Measurements from ENCODE around the gene ATF5. TPM values are rescaled to one million over a fixed set of nuclear protein-coding genes. Genes with fewer than 3 reads are reported as not detected.

Gene ATF5
- total and polyA plus RNA-seq, 2 donors (not counting 1 experiment from before 2014, with no cell fraction given), result 9.0 to 37.6 TPM

- intact Hi-C loops (cut with micrococcal nuclease), result no loop called here
- Histone ChIP-seq H3K79me2 (ENCODE audit: control insufficient read depth, insufficient read depth, low read length) (peaks cover 4% of the 10 kb centered on the region), H3K4me3 (ENCODE audit: control extremely low read depth in 1 of 5, extremely low read depth in 1 of 5, insufficient read depth in 1 of 5, low read depth in 2 of 5, low read length in 4 of 5) (no peak overlapping the region), H3K4me2 (replicated peaks; ENCODE audit: low read depth, low read length, poor library complexity, severe bottlenecking) (peak overlapping the region; percentile 94), H3K4me1 (ENCODE audit: control insufficient read depth in 2 of 2, insufficient read depth in 2 of 2, low read length in 2 of 2) (peaks cover 30 to 48% of the 10 kb centered on the region in 2 donors), H3K9ac (ENCODE audit: low read length) (no peak overlapping the region), H4K20me1 (ENCODE audit: control insufficient read depth, insufficient read depth, low read length, poor library complexity, severe bottlenecking) (no peaks in the 10 kb centered on the region), H2AFZ (ENCODE audit: insufficient read depth, low read depth, low read length, poor library complexity, severe bottlenecking) (no peak overlapping the region), H3K36me3 (replicated peaks in 1 of 2; ENCODE audit: control extremely low read depth in 1 of 2, control insufficient read depth in 1 of 2, extremely low read depth in 1 of 2, insufficient read depth in 2 of 2, low read length in 1 of 2) (no peaks in the 10 kb centered on the region), H3K9me3 (ENCODE audit: control extremely low read depth in 1 of 3, control insufficient read depth in 2 of 3, insufficient read depth in 1 of 3, low read length in 2 of 3) (no peaks in the 10 kb centered on the region), H3K27ac (ENCODE audit: low read length in 2 of 2) (no peak overlapping the region), H3K27me3 (replicated peaks in 1 of 4; ENCODE audit: control extremely low read depth in 1 of 4, control insufficient read depth in 3 of 4, insufficient read depth in 4 of 4, low read length in 3 of 4) (no peaks in the 10 kb centered on the region)
- Mint-ChIP-seq H3K27ac (peak overlapping the region; percentile 61), H3K4me3 (peak overlapping the region; percentile 37), H3K9me3 (ENCODE audit: insufficient read depth) (no peaks in the 10 kb centered on the region), H3K4me1 (peaks cover 50% of the 10 kb centered on the region), H3K27me3 (no peaks in the 10 kb centered on the region)
- TF ChIP-seq EZH2 (IDR thresholded peaks at IDR 0.05; ENCODE audit: borderline replicate concordance, insufficient read depth, low read depth, low read length, poor library complexity, severe bottlenecking) (no peak), CTCF (IDR thresholded peaks at IDR 0.05) (no peak)
- ATAC-seq (ENCODE audit: low read depth), result no peak
- CTCF ChIA-PET, result interaction anchor here (1.1 to 3.6 kb wide), 3 partner anchors 16 to 32 kb away, joined by 3 to 17 read pairs (median 5); no protein-coding TSS in a partner anchor
- DNase-seq, result no peak
- WGBS (ENCODE audit: insufficient coverage), result 81% methylated on average over 12 of the region's 17 CpGs
- POLR2A ChIA-PET, result interaction anchor here (1.4 to 3.0 kb wide), 2 partner anchors 16 to 34 kb away, joined by 10 to 20 read pairs; partner anchors contain the start of genes ATF5 and NUP62
These were observed 34.0 kb upstream of the ATF5 start for GRCh38 chr19:49894879-49895565.

Measured in B cell (primary cell).